Endodermal cell (in vitro differentiated cells): ENCODE results near the gene SLC25A21. TPM values are rescaled to one million over a fixed set of nuclear protein-coding genes. Genes with fewer than 3 reads are reported as not detected.

ENCODE experiments used
- DNase-seq: peaks from one replicate; pipeline ENCODE4 v3.0.0-alpha.2; 2017
- H3K27ac ChIP-seq: 2 replicates; pipeline ENCODE4 v1.5.1; 2013; ENCODE audit warnings: mild to moderate bottlenecking, low read depth, low read length, moderate library complexity
- H3K27me3 ChIP-seq: 2 replicates; pipeline ENCODE4 v1.6.1; 2013; ENCODE audit warnings: mild to moderate bottlenecking, low read length, moderate library complexity; ENCODE audit not compliant: insufficient read depth, control insufficient read depth, poor library complexity, severe bottlenecking
- H3K36me3 ChIP-seq: 2 replicates; pipeline ENCODE4 v1.7.0; 2013; ENCODE audit warnings: mild to moderate bottlenecking, low read length, moderate library complexity; ENCODE audit not compliant: control insufficient read depth, insufficient read depth
- H3K4me1 ChIP-seq: one replicate; pipeline ENCODE4 v1.7.0; 2013; ENCODE audit warnings: low read length; ENCODE audit not compliant: control insufficient read depth, insufficient read depth
- H3K4me3 ChIP-seq: 2 replicates; pipeline ENCODE4 v1.5.1; 2013; ENCODE audit warnings: mild to moderate bottlenecking, low read length, moderate library complexity
- H3K9ac ChIP-seq: 2 replicates; pipeline ENCODE4 v1.6.1; 2013; ENCODE audit warnings: mild to moderate bottlenecking, low read length, moderate library complexity; ENCODE audit not compliant: poor library complexity, severe bottlenecking; ENCODE audit errors: extremely low read depth
- H3K9me3 ChIP-seq: 2 replicates; pipeline ENCODE4 v1.6.1; 2013; ENCODE audit warnings: mild to moderate bottlenecking, low read length, moderate library complexity; ENCODE audit not compliant: control insufficient read depth
- H3K27ac Mint-ChIP-seq: 2 replicates; pipeline ENCODE4 v1.8.0; 2020; ENCODE audit warnings: mixed read lengths
- H3K27me3 Mint-ChIP-seq: 2 replicates; pipeline ENCODE4 v1.8.0; 2021; ENCODE audit warnings: mild to moderate bottlenecking, mixed read lengths; ENCODE audit not compliant: insufficient read depth
- H3K36me3 Mint-ChIP-seq: 2 replicates; pipeline ENCODE4 v1.8.0; 2020; ENCODE audit warnings: low read depth, mixed read lengths
- H3K4me1 Mint-ChIP-seq: 2 replicates; pipeline ENCODE4 v1.8.0; 2020; ENCODE audit warnings: mixed read lengths
- H3K4me3 Mint-ChIP-seq: 2 replicates; pipeline ENCODE4 v1.8.0; 2020; ENCODE audit warnings: mild to moderate bottlenecking, moderate library complexity, mixed read lengths
- H3K9me3 Mint-ChIP-seq: 2 replicates; pipeline ENCODE4 v1.8.0; 2020; ENCODE audit warnings: mild to moderate bottlenecking, mixed read lengths
- WGBS, 2 experiments: methylation state at CpG; one replicate each; pipeline versions ENCODE4 v1.1.5 to v1.1.7; 2013; ENCODE audit warnings: missing lambda C conversion rate in 2 of 2, mixed read lengths in 1 of 2; ENCODE audit not compliant: insufficient coverage in 1 of 2, insufficient read length in 1 of 2; 5-methylcytosine and 5-hydroxymethylcytosine counted together
- total RNA-seq, 2 donors: library from RNA; stranded (reverse); fragmentation: NEBNext Ultra II Directional in 1 of 2; extraction: Animal tissue kit (Norgen Biotek cat#: 25700) in 1 of 2; gene quantifications; 2 replicates in 1 of 2; 3 replicates in 1 of 2; pipeline ENCODE4 v1.2.1, GENCODE V29; 2021
- TF ChIP-seq, protein P1 (sequence below): fragments of 200-600 bp; sonication (generic); conservative IDR thresholded peaks from 2 replicates; pipeline ENCODE4 v1.5.0; 2021; ENCODE audit warnings: antibody characterized with exemption, mild to moderate bottlenecking

The SLC25A21 gene
- total RNA-seq, 2 donors from 2014 or later, result 1.9 TPM

- TF ChIP-seq, protein P1, sequence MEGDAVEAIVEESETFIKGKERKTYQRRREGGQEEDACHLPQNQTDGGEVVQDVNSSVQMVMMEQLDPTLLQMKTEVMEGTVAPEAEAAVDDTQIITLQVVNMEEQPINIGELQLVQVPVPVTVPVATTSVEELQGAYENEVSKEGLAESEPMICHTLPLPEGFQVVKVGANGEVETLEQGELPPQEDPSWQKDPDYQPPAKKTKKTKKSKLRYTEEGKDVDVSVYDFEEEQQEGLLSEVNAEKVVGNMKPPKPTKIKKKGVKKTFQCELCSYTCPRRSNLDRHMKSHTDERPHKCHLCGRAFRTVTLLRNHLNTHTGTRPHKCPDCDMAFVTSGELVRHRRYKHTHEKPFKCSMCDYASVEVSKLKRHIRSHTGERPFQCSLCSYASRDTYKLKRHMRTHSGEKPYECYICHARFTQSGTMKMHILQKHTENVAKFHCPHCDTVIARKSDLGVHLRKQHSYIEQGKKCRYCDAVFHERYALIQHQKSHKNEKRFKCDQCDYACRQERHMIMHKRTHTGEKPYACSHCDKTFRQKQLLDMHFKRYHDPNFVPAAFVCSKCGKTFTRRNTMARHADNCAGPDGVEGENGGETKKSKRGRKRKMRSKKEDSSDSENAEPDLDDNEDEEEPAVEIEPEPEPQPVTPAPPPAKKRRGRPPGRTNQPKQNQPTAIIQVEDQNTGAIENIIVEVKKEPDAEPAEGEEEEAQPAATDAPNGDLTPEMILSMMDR, result peak; percentile 88
- H3K27me3 Mint-ChIP-seq, result peaks cover 96% of the 10 kb centered on the region
- peak overlapping the region; percentile 68 for H3K4me3 Mint-ChIP-seq
- no peaks in the 10 kb centered on the region for H3K36me3 Mint-ChIP-seq
- Histone ChIP-seq H3K9me3 (no peaks in the 10 kb centered on the region), H3K36me3 (no peaks in the 10 kb centered on the region), H3K4me3 (peak overlapping the region; percentile 80), H3K27ac (no peak overlapping the region), H3K9ac (no peak overlapping the region), H3K4me1 (peaks cover 2% of the 10 kb centered on the region), H3K27me3 (peaks cover 97% of the 10 kb centered on the region)
- 1% methylated on average over 51 to 62 of the region's 62 CpGs for whole genome bisulfite sequencing, 2 experiments
- H3K9me3 Mint-ChIP-seq, result no peaks in the 10 kb centered on the region
- H3K27ac Mint-ChIP-seq, result no peak overlapping the region
- H3K4me1 Mint-ChIP-seq, result peaks cover 7% of the 10 kb centered on the region
- DNase-seq, result peak; percentile 91
These were observed 524.3 kb downstream of the SLC25A21 start for GRCh38 chr14:36647824-36648753.

DNA sequence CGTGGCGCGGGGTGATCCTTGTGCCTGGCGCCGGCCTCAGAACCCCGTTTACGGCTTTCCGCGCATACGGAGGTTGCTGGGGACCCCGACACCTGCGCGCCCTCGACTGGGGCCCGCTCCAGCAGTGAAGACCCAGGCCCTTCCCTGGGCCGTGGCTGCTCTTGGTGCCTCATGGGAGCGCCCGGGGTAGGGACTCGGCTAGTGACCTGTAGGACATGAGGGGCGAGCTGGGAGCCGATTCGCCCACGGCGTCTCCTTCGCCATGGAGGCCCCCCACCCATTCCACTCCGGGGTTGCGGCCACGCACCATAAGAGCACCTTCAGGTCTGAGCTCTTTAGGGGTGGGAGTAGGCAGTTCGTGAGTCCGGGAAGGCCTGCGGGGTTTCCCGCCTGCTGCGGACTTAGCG lies 525.0 kb downstream of the SLC25A21 start:
- H3K4me3 Mint-ChIP-seq, result peak overlapping the region; percentile 68
- H3K4me1 Mint-ChIP-seq, result peaks cover 7% of the 10 kb centered on the region
- DNase-seq, result no peak
- Histone ChIP-seq H3K27ac (no peak overlapping the region), H3K36me3 (no peaks in the 10 kb centered on the region), H3K9me3 (no peaks in the 10 kb centered on the region), H3K4me3 (peak overlapping the region; percentile 80), H3K4me1 (peaks cover 2% of the 10 kb centered on the region), H3K27me3 (peaks cover 97% of the 10 kb centered on the region), H3K9ac (no peak overlapping the region)
- no peak overlapping the region for H3K27ac Mint-ChIP-seq
- TF ChIP-seq, protein P1, result no peak
- 0 to 2% methylated on average over 11 to 34 of the region's 34 CpGs for WGBS, 2 experiments
- peaks cover 96% of the 10 kb centered on the region for H3K27me3 Mint-ChIP-seq
- no peaks in the 10 kb centered on the region for H3K9me3 Mint-ChIP-seq
- H3K36me3 Mint-ChIP-seq, result no peaks in the 10 kb centered on the region

DNA sequence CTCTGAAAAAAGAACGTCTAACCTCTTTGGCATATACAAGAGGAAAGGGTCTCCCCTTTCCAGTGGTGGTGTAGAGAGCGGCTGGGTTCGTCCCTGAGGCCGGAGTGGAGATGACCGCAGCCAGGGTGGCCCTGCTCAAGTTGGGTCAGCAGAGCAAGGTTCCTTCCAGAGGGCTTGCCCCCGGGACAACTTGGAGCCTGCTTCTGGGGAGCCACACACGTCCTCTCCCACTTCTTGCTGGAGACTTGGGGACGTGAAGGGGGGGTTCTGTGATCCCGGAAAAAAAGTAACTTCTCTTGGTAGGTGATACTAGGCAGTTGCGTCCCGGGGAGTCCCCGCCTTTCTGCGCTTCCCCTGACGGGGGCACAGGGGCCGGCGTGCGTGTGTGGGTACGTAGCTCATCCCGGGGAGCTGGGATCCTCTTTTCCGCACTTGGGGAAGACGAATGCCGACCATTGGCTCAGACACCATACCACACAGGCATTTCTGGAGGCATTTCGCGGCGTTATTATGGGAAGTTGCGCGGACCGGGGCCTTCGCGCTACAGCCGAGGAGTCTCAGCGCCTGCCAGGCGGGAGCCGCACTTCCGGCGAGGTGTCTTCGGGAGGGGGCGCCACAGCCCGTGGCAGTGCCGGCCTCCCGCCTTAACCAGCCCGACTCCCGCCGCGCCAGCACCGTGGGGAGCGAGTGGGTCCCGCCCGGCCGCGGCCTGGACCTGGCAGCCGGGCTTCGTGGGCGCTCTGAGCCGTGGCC lies 525.6 kb downstream of the SLC25A21 start:
- Histone ChIP-seq H3K27ac (no peak overlapping the region), H3K36me3 (no peaks in the 10 kb centered on the region), H3K4me3 (peak overlapping the region; percentile 80), H3K9me3 (no peaks in the 10 kb centered on the region), H3K27me3 (peaks cover 97% of the 10 kb centered on the region), H3K4me1 (peaks cover 2% of the 10 kb centered on the region), H3K9ac (no peak overlapping the region)
- Mint-ChIP-seq H3K27ac (no peak overlapping the region), H3K4me1 (peaks cover 7% of the 10 kb centered on the region), H3K4me3 (peak overlapping the region; percentile 68), H3K36me3 (no peaks in the 10 kb centered on the region), H3K9me3 (no peaks in the 10 kb centered on the region), H3K27me3 (peaks cover 96% of the 10 kb centered on the region)
- 8 to 9% methylated on average over 29 to 55 of the region's 55 CpGs for WGBS, 2 experiments
- TF ChIP-seq, protein P1, result peak; percentile 67
- peak; percentile 83 for DNase-seq
